HEK293 (cell line): ENCODE data around the gene PRR36.
A peak's percentile ranks its signal among the peaks of the same experiment; 100 is the strongest.

Experiments used
- HOXA7 ChIP-seq: sonication (generic); formaldehyde crosslinking; IDR thresholded peaks from 2 replicates; pipeline ENCODE4 v1.8.1; 2022; ENCODE audit warnings: missing genetic modification reagents, borderline replicate concordance
- HOXD13 ChIP-seq: sonication (generic); formaldehyde crosslinking; IDR thresholded peaks from 2 replicates; pipeline ENCODE4 v1.8.0; 2022; ENCODE audit warnings: missing genetic modification reagents, borderline replicate concordance
- KLF9 ChIP-seq: fragments of 450-650 bp; formaldehyde crosslinking; IDR thresholded peaks from 2 replicates; pipeline ENCODE4 v1.5.1; 2016; ENCODE audit warnings: missing biosample characterization, missing genetic modification characterization, low read depth
- PRDM1 ChIP-seq: fragments of 450-650 bp; formaldehyde crosslinking; IDR thresholded peaks from 2 replicates; pipeline ENCODE4; 2016; ENCODE audit warnings: missing biosample characterization, missing genetic modification characterization
- RBAK ChIP-seq: fragments of 450-650 bp; formaldehyde crosslinking; IDR thresholded peaks from 2 replicates; pipeline ENCODE4 v1.5.1; 2016; ENCODE audit warnings: missing biosample characterization, missing genetic modification characterization
- SCRT1 ChIP-seq: fragments of 450-650 bp; formaldehyde crosslinking; IDR thresholded peaks from 2 replicates; pipeline ENCODE4 v1.5.1; 2016; ENCODE audit warnings: missing biosample characterization, missing genetic modification characterization, borderline replicate concordance
- TCF7L2 ChIP-seq: IDR thresholded peaks from 2 replicates; pipeline ENCODE4 v1.6.1; 2011; ENCODE audit warnings: low read depth, mild to moderate bottlenecking, inconsistent platforms, low read length, moderate library complexity, borderline replicate concordance
- ZBTB11 ChIP-seq: fragments of 450-650 bp; formaldehyde crosslinking; conservative IDR thresholded peaks from 2 replicates; pipeline ENCODE4 v1.5.1; 2016; ENCODE audit warnings: low read depth, missing biosample characterization, missing genetic modification characterization
- ZBTB8A ChIP-seq: fragments of 450-650 bp; formaldehyde crosslinking; IDR thresholded peaks from 2 replicates; pipeline ENCODE4 v1.5.1; 2016; ENCODE audit warnings: missing biosample characterization, missing genetic modification characterization
- ZNF132 ChIP-seq: fragments of 450-650 bp; formaldehyde crosslinking; IDR thresholded peaks from 2 replicates; pipeline ENCODE4 v1.5.1; 2017; ENCODE audit warnings: missing biosample characterization, missing genetic modification characterization, borderline replicate concordance
- ZNF140 ChIP-seq: fragments of 450-650 bp; formaldehyde crosslinking; IDR thresholded peaks from 2 replicates; pipeline ENCODE4 v1.5.1; 2016; ENCODE audit warnings: missing biosample characterization, missing genetic modification characterization
- ZNF146 ChIP-seq: fragments of 450-650 bp; formaldehyde crosslinking; IDR thresholded peaks from 2 replicates; pipeline ENCODE4 v1.5.1; 2016; ENCODE audit warnings: missing biosample characterization, missing genetic modification characterization
- ZNF184 ChIP-seq: fragments of 450-650 bp; IDR thresholded peaks from 2 replicates; pipeline ENCODE4 v1.5.1; 2018; ENCODE audit warnings: missing biosample characterization, mild to moderate bottlenecking, missing genetic modification characterization
- ZNF24 ChIP-seq: fragments of 450-650 bp; formaldehyde crosslinking; IDR thresholded peaks from 2 replicates; pipeline ENCODE4 v1.5.1; 2016; ENCODE audit warnings: missing biosample characterization, missing genetic modification characterization
- ZNF266 ChIP-seq: fragments of 450-650 bp; formaldehyde crosslinking; IDR thresholded peaks from 2 replicates; pipeline ENCODE4 v1.5.1; 2016; ENCODE audit warnings: missing biosample characterization, missing genetic modification characterization, low read depth
- ZNF292 ChIP-seq: fragments of 450-650 bp; formaldehyde crosslinking; IDR thresholded peaks from 2 replicates; pipeline ENCODE4 v1.5.1; 2016; ENCODE audit warnings: low read depth, missing biosample characterization, missing genetic modification characterization, borderline replicate concordance
- ZNF354C ChIP-seq: fragments of 450-650 bp; formaldehyde crosslinking; IDR thresholded peaks from 2 replicates; pipeline ENCODE4 v1.5.1; 2016; ENCODE audit warnings: missing biosample characterization, missing genetic modification characterization, low read depth, borderline replicate concordance
- ZNF37A ChIP-seq: fragments of 450-650 bp; IDR thresholded peaks from 2 replicates; pipeline ENCODE4 v1.5.1; 2018; ENCODE audit warnings: missing biosample characterization, missing genetic modification characterization
- ZNF48 ChIP-seq: fragments of 450-650 bp; formaldehyde crosslinking; IDR thresholded peaks from 2 replicates; pipeline ENCODE4 v1.5.1; 2016; ENCODE audit warnings: missing biosample characterization, missing genetic modification characterization
- ZNF501 ChIP-seq: fragments of 450-650 bp; formaldehyde crosslinking; IDR thresholded peaks from 2 replicates; pipeline ENCODE4 v1.5.1; 2016; ENCODE audit warnings: missing biosample characterization, missing genetic modification characterization
- ZNF560 ChIP-seq: fragments of 450-650 bp; formaldehyde crosslinking; IDR thresholded peaks from 2 replicates; pipeline ENCODE4 v1.5.1; 2017; ENCODE audit warnings: missing biosample characterization, missing genetic modification characterization, borderline replicate concordance
- ZNF596 ChIP-seq: fragments of 450-650 bp; IDR thresholded peaks from 2 replicates; pipeline ENCODE4 v1.5.0; 2018; ENCODE audit warnings: missing biosample characterization, mild to moderate bottlenecking, missing genetic modification characterization, moderate library complexity
- ZNF600 ChIP-seq: fragments of 450-650 bp; formaldehyde crosslinking; IDR thresholded peaks from 2 replicates; pipeline ENCODE4 v1.5.1; 2016; ENCODE audit warnings: missing biosample characterization, missing genetic modification characterization
- ZNF658 ChIP-seq: fragments of 450-650 bp; formaldehyde crosslinking; IDR thresholded peaks from 2 replicates; pipeline ENCODE4; 2016; ENCODE audit warnings: missing biosample characterization, missing genetic modification characterization
- ZNF660 ChIP-seq: fragments of 450-650 bp; IDR thresholded peaks from 2 replicates; pipeline ENCODE4 v1.5.1; 2018; ENCODE audit warnings: missing biosample characterization, mild to moderate bottlenecking, missing genetic modification characterization
- ZNF701 ChIP-seq: fragments of 450-650 bp; formaldehyde crosslinking; IDR thresholded peaks from 2 replicates; pipeline ENCODE4 v1.5.1; 2016; ENCODE audit warnings: missing biosample characterization, missing genetic modification characterization
- TF ChIP-seq, protein P1 (sequence below): fragments of 450-650 bp; formaldehyde crosslinking; IDR thresholded peaks from 2 replicates; pipeline ENCODE4 v1.5.1; 2016; ENCODE audit warnings: missing biosample characterization, missing genetic modification characterization
- TF ChIP-seq, protein P2 (sequence below): fragments of 450-650 bp; formaldehyde crosslinking; IDR thresholded peaks from 2 replicates; pipeline ENCODE4; 2016; ENCODE audit warnings: missing biosample characterization, missing genetic modification characterization
- TF ChIP-seq, protein P3 (sequence below): fragments of 450-650 bp; formaldehyde crosslinking; conservative IDR thresholded peaks from 2 replicates; pipeline ENCODE4 v1.5.1; 2016; ENCODE audit warnings: low read depth, missing biosample characterization, missing genetic modification characterization

The PRR36 gene

GRCh38 chr19:7871437-7872305, 2.5 kb downstream of the PRR36 start (continued):
- no peak for TF ChIP-seq ZNF600 (tag by site-specific recombination)
- no peak for TF ChIP-seq ZNF596 (tag by site-specific recombination)
- no peak for TF ChIP-seq ZNF184 (tag by site-specific recombination)
- TF ChIP-seq HOXA7 (CRISPR knock-in tag) = no peak
- no peak for TF ChIP-seq ZNF560 (tag by site-specific recombination)
- TF ChIP-seq ZNF140 (tag by site-specific recombination) = no peak
- no peak for TF ChIP-seq ZNF24 (tag by site-specific recombination)
- peak; percentile 100 for TF ChIP-seq KLF9
- no peak for TF ChIP-seq ZNF48 (tag by site-specific recombination)
- TF ChIP-seq ZNF266 = no peak
- TF ChIP-seq PRDM1 (tag by site-specific recombination) = peak; percentile 83
- TF ChIP-seq ZNF501 = no peak
- TF ChIP-seq ZNF37A = no peak
- TF ChIP-seq ZNF701 = no peak
- no peak for TF ChIP-seq ZNF132 (tag by site-specific recombination)
- TF ChIP-seq, protein P1, sequence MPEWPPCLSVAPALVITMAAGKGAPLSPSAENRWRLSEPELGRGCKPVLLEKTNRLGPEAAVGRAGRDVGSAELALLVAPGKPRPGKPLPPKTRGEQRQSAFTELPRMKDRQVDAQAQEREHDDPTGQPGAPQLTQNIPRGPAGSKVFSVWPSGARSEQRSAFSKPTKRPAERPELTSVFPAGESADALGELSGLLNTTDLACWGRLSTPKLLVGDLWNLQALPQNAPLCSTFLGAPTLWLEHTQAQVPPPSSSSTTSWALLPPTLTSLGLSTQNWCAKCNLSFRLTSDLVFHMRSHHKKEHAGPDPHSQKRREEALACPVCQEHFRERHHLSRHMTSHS (tag by site-specific recombination) = no peak
- TF ChIP-seq ZNF658 (tag by site-specific recombination) = no peak
- no peak for TF ChIP-seq ZBTB11 (tag by site-specific recombination)
- TF ChIP-seq, protein P2, sequence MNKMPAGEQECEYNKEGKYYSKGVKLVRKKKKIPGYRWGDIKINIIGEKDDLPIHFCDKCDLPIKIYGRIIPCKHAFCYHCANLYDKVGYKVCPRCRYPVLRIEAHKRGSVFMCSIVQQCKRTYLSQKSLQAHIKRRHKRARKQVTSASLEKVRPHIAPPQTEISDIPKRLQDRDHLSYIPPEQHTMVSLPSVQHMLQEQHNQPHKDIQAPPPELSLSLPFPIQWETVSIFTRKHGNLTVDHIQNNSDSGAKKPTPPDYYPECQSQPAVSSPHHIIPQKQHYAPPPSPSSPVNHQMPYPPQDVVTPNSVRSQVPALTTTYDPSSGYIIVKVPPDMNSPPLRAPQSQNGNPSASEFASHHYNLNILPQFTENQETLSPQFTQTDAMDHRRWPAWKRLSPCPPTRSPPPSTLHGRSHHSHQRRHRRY = no peak
- no peak for TF ChIP-seq SCRT1 (tag by site-specific recombination)
- no peak for TF ChIP-seq ZNF146
- TF ChIP-seq ZNF354C (tag by site-specific recombination) = no peak
- TF ChIP-seq, protein P3, sequence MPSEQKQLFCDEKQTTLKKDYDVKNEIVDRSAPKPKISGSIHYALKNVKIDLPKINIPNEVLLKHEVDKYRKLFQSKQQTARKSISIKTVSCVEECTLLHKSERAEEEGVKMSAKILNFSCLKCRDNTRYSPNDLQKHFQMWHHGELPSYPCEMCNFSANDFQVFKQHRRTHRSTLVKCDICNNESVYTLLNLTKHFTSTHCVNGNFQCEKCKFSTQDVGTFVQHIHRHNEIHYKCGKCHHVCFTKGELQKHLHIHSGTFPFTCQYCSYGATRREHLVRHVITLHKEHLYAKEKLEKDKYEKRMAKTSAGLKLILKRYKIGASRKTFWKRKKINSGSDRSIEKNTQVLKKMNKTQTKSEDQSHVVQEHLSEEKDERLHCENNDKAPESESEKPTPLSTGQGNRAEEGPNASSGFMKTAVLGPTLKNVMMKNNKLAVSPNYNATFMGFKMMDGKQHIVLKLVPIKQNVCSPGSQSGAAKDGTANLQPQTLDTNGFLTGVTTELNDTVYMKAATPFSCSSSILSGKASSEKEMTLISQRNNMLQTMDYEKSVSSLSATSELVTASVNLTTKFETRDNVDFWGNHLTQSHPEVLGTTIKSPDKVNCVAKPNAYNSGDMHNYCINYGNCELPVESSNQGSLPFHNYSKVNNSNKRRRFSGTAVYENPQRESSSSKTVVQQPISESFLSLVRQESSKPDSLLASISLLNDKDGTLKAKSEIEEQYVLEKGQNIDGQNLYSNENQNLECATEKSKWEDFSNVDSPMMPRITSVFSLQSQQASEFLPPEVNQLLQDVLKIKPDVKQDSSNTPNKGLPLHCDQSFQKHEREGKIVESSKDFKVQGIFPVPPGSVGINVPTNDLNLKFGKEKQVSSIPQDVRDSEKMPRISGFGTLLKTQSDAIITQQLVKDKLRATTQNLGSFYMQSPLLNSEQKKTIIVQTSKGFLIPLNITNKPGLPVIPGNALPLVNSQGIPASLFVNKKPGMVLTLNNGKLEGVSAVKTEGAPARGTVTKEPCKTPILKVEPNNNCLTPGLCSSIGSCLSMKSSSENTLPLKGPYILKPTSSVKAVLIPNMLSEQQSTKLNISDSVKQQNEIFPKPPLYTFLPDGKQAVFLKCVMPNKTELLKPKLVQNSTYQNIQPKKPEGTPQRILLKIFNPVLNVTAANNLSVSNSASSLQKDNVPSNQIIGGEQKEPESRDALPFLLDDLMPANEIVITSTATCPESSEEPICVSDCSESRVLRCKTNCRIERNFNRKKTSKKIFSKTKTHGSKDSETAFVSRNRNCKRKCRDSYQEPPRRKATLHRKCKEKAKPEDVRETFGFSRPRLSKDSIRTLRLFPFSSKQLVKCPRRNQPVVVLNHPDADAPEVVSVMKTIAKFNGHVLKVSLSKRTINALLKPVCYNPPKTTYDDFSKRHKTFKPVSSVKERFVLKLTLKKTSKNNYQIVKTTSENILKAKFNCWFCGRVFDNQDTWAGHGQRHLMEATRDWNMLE (tag by site-specific recombination) = no peak
- TF ChIP-seq ZNF660 (tag by site-specific recombination) = no peak
- no peak for TF ChIP-seq HOXD13
- TF ChIP-seq ZBTB8A (tag by site-specific recombination) = no peak
- no peak for TF ChIP-seq RBAK
- no peak for TF ChIP-seq TCF7L2
- no peak for TF ChIP-seq ZNF292 (tag by site-specific recombination)
